Measurements from ENCODE around the gene ERI3.

Gene ERI3

DNA sequence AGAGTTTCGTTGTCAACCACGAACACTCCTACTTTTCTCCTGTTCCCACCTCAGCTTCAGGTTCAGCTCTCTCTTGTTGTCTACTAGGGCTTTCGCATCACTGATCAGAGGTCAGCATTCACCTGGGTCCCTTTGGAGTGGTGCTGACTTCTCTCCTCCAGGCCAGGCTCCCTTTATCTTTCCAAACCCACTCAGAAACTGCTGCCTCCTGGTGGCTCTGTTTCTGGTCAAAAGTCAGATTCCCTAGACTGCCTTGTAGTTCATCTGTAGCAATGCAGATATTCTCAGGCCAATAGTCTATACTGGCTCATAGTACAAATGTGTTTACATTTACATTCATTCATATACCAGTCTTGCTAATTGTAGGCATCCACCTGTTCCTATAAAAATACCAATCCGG is 6.4 kb upstream of the ERI3 start:
- TF ChIP-seq POLR2A (IDR thresholded peaks at IDR 0.05; ENCODE audit: low read length) (no peak), GATA1 (IDR thresholded peaks at IDR 0.05; ENCODE audit: low read depth, low read length) (no peak)
- peak; percentile 18 to 19 for DNase-seq

DNA sequence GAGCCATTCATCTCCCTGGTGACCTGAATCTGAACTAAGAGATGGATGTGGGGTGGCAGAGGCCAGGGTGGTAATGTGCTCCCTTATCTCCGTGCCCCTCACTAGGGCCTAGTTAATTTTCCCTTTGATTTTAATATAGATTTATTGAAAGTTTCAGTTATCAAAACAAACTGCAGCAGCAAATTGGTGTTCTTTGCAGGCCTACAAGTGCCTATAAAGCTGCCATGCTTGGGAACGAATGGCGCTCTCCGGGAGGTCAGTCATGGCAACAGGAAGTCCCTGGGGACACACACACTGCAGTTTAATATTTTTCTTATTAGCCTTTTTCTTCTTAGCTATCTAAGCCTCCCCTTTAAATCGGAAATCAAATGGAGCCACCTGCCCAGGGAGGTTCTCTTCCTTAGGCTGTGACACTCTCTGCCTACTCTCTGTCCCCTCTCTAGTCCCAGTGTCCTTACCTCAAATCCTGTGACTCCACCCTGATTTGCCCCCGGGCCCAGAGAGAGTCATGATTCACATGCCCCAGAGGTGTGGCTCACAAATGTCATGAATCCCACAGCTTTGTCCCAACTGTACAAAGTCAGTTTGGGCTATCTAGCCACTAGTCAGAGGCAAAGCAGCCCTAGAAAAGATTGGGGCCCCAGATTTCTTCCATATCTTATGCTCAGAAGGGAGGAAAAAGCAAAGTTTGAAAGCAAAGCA is 4.3 kb upstream of the ERI3 start:
- TF ChIP-seq GATA1 (IDR thresholded peaks at IDR 0.05; ENCODE audit: low read depth, low read length) (no peak), POLR2A (IDR thresholded peaks at IDR 0.05; ENCODE audit: low read length) (no peak)
- no peak for DNase-seq

GRCh38 chr1:44357710-44358109 is 2.7 kb upstream of the ERI3 start:
- DNase-seq = no peak
- TF ChIP-seq POLR2A (IDR thresholded peaks at IDR 0.05; ENCODE audit: low read length) = no peak
- TF ChIP-seq GATA1 (IDR thresholded peaks at IDR 0.05; ENCODE audit: low read depth, low read length) = no peak

GRCh38 chr1:44355582-44356305 is 687 bp upstream of the ERI3 start:
- no peak for TF ChIP-seq POLR2A (IDR thresholded peaks at IDR 0.05; ENCODE audit: low read length)
- TF ChIP-seq GATA1 (IDR thresholded peaks at IDR 0.05; ENCODE audit: low read depth, low read length) = no peak
- no peak for DNase-seq

GRCh38 chr1:44354268-44354839 is 703 bp downstream of the ERI3 start:
- no peak for TF ChIP-seq POLR2A (IDR thresholded peaks at IDR 0.05; ENCODE audit: low read length)
- TF ChIP-seq GATA1 (IDR thresholded peaks at IDR 0.05; ENCODE audit: low read depth, low read length) = no peak
- peak in 1 of 2 experiments; percentile 59 for DNase-seq

DNA sequence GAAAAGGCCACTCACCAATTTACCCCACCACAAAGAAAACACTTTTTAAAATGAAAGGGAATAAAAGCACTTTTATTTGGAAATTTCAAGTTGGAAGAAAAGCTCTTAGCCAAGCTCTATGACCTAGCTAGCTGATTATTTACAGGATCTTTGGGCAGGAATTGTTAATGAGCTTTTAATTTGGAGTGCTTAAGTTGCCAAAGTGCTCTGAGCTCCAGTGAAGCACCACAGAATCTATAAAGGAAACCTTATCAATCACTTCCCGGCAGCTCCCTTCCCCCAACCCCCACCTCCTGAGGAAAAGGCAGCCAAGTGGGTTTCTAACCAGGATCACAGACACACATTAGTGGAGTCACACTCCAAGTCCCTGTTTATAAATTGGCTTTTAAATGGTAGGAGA is 1.5 kb downstream of the ERI3 start:
- TF ChIP-seq POLR2A (IDR thresholded peaks at IDR 0.05; ENCODE audit: low read length) (no peak), GATA1 (IDR thresholded peaks at IDR 0.05; ENCODE audit: low read depth, low read length) (no peak)
- DNase-seq = no peak

DNA sequence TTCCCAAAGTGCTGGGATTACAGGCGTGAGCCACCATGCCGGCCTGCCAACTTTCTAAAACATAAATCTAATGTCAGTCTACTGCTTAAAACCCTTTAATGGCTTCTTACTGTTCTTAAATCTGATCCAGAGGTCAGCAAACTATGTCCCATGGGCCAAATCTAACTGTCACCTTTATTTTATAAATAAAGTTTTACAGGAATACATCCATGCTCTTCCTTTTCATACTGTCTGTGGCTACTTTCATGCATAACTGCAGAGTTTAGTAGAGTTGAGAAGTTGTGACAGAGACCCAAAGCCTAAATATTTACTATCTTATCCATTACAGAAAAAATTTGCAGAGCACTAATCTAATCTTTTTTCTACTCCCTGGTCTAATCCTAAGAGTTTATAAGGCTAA is 3.8 kb downstream of the ERI3 start:
- TF ChIP-seq GATA1 (IDR thresholded peaks at IDR 0.05; ENCODE audit: low read depth, low read length) (no peak), POLR2A (IDR thresholded peaks at IDR 0.05; ENCODE audit: low read length) (no peak)

DNA sequence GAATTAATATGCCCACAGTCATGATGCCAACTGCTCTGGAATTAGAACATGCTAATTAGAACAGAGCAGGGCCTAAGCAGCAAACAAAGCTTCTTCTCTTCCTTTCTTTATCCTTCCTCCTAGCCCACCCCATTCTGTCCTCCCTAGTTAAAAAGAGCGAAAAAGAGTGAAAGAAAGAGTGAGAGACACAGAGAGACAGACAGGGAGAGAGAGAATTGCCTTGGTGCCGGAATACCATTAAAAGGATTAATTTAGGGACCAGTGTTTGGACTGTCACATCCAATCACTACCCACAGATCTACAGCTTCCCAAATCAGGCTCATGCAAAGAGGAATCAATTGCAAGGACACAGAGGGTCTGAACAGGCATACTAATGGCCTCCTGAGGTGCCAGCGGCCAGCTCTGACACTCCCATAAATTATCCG is 7.0 kb downstream of the ERI3 start:
- no peak for DNase-seq
- no peak for TF ChIP-seq POLR2A (IDR thresholded peaks at IDR 0.05; ENCODE audit: low read length)
- no peak for TF ChIP-seq GATA1 (IDR thresholded peaks at IDR 0.05; ENCODE audit: low read depth, low read length)

More for the DNA sequence above, 3.8 kb downstream of the ERI3 start:
- no peak for DNase-seq

DNA sequence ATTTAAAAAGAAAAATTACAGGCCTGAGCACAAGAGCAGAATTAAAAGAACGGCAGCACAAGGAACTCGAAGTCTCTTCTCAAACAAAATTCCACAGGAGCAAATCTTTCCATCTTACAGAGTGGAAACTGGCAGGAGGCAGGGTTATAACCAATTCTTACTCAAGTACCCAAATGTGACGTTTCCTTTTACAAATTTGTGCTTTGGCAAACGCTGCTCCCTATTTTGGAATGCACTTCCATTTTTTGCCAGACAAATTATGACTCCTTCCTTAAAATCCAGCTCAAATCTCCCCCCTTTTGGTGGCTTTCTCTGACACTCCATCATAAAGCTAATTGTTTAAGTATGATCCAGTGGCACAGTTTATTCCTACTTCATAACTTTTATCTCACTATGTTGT is 7.8 kb downstream of the ERI3 start:
- no peak for DNase-seq
- no peak for TF ChIP-seq POLR2A (IDR thresholded peaks at IDR 0.05; ENCODE audit: low read length)
- TF ChIP-seq GATA1 (IDR thresholded peaks at IDR 0.05; ENCODE audit: low read depth, low read length) = no peak

DNA sequence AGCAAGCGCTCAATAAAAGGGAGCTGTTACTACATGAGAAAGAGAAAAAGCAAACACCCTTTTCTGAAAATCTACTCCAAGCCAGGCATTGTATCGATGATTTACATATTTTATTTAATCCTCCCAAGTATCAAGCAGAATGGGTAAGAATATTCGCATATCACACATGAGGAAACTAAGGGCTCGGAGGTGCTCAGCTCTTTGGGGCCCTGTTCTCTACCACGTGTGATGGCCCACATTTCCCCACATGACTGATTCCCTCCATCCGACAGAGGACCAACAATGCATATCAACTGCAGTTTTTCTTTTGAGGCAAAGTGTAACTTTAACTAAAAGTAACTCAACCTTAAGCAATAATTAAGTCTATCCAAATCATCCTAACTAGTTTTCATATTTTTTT is 8.2 kb downstream of the ERI3 start:
- no peak for DNase-seq
- TF ChIP-seq POLR2A (IDR thresholded peaks at IDR 0.05; ENCODE audit: low read length) = no peak
- no peak for TF ChIP-seq GATA1 (IDR thresholded peaks at IDR 0.05; ENCODE audit: low read depth, low read length)

DNA sequence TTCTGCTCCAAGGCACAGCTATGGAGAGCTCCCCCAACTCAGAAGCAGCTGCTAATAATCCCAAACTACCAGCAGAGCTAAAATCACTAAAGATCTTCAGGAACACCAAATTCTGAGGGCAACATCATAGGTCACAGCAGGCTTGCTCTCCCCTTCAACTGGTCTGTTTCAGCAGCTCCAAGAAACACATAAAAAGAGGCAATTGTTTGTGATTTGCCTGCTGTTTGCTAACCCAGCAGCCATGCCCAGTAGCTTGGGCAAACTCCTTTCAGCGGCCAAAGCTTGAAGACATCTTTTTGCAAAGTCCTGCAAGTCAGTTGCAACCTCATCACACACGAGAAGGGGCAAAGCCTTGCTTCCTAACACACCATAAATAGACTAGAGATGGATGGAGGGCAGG is 8.9 kb downstream of the ERI3 start:
- TF ChIP-seq POLR2A (IDR thresholded peaks at IDR 0.05; ENCODE audit: low read length) = no peak
- no peak for TF ChIP-seq GATA1 (IDR thresholded peaks at IDR 0.05; ENCODE audit: low read depth, low read length)
- no peak for DNase-seq

DNA sequence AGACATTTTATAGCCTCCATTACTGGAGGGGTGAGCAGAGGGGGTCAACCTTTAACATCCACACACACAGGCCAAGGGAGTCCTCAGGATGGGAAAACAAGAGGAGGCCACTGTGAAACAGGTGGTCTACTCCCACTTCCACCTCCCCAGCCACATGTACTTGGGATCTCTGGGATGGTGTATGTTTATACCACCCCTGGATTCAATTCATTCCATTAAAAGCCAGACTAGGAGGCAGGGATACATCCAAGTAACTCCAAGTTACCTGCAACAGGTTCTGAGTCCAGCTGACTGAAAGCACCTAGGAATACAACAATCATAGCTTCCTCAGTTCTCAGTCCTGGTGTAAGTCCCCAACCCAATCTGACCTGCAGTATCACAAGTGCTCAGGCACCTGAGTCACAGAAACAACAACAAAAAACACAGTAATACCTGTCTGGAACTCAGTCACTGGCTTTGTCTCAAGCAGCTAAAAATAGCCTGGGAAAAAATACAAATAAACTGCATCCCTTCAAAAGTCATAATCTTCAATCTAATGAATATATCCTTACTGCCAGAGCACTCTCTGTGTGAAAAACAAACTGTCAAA is 9.8 kb downstream of the ERI3 start:
- TF ChIP-seq POLR2A (IDR thresholded peaks at IDR 0.05; ENCODE audit: low read length) = no peak
- no peak for TF ChIP-seq GATA1 (IDR thresholded peaks at IDR 0.05; ENCODE audit: low read depth, low read length)
- DNase-seq = no peak

DNA sequence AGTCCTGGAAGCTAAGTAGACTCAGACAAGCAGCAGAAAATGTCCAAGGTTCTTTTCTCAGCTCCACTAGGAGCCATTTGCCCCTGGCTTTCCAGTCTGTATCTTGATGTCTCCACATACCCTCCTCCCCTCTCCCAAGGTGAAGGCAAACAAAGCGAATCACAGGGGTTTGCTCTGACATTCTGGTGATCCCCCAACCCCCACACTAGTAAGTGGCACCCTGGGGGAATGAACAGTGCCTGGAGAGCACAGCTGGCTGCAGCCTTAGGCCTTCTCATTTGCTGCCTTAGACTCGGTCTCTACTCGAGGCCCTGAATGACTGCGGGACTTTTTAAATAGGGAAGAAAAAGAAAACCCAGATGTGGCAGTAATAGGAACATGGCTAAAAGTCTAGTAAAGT is 15.3 kb downstream of the ERI3 start:
- no peak for DNase-seq
- TF ChIP-seq POLR2A (IDR thresholded peaks at IDR 0.05; ENCODE audit: low read length) (no peak), GATA1 (IDR thresholded peaks at IDR 0.05; ENCODE audit: low read depth, low read length) (no peak)

GRCh38 chr1:44338136-44338535 is 16.9 kb downstream of the ERI3 start:
- TF ChIP-seq POLR2A (IDR thresholded peaks at IDR 0.05; ENCODE audit: low read length) (no peak), GATA1 (IDR thresholded peaks at IDR 0.05; ENCODE audit: low read depth, low read length) (no peak)

More at GRCh38 chr1:44338136-44338535, 16.9 kb downstream of the ERI3 start:
- no peak for DNase-seq
